ENCODE data around the gene MLF1.
"Not testable (repeated sequence)": the region's sequence is repeated elsewhere in the genome, so short reads cannot be mapped to it uniquely, and the experiment has no call there.

The MLF1 gene

GRCh38 chr3:158570999-158571702 lies at the start of gene MLF1:
Gene MLF1, plus strand, starts transcription at chr3:158571194. Its CDS starts 107 bp downstream, at chr3:158571301.
- peak; percentile 77 for DNase-seq

DNA sequence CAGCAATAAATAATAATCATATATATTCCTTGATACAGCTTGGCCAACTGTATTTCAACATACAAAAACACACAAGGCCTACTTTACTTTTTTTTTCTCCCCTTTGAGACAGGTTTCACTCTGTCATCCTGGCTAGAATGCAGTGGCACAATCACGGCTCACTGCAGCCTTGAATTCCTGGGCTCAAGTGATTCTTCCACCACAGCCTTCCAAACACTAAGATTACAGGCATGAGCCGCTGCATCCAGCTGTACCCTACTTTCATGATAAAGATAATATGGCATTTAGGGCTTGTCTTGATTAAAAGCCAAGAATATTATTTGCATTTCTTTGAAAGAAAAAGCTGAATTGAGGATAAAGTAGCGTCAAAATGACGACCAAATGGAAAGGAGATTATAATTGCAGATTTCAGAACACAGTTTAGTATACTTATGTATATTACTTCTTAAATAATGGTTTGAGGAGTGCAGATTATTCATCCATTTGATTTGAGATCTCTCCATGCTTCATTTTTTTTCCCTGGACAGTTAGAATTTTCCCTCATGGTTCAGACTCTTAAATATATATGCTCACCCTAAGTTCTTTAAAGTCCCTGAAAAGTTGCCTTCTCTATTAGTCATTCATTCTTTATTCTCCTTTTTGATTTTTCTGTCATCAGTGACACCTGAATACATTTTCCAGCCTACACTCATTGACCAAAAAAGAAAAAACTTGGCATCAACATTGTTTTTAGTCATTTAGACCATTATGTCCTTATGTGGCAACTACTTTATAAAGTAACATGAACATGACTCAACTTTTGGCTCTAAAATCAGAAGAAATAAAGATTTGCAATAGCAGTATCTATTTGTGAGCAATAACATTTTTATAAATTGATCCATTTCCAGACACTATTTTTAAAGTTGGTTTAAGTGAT lies 48.5 kb upstream of the MLF1 start:
- no peak for DNase-seq

DNA sequence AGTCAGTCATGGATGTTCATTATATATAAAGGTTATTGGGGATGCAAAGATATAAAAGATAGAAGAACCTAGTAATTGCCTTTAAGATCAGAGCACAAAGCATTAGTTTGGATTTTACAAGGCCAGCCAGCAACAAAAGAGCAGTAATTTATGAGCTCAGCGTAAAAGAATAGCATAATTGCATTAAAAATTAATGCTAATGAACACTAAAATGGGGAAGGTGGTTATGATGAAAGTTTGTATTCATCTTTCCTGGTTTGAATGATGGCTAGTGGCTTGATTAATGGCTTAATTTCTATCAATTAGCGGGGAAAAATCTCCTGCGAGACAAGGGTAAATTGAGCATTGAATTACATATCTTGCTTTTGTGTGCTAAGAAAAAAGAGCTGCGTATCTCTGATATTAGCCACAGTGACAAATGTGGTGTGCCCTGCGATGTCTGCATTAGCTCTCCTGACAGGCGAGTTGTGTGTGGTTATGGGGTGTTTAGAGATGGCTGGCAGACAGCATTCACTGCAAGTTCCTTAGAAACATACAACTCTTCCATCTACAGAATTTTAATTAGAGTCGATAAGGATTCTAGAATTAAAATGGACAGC lies 42.8 kb upstream of the MLF1 start:
- no peak for DNase-seq

DNA sequence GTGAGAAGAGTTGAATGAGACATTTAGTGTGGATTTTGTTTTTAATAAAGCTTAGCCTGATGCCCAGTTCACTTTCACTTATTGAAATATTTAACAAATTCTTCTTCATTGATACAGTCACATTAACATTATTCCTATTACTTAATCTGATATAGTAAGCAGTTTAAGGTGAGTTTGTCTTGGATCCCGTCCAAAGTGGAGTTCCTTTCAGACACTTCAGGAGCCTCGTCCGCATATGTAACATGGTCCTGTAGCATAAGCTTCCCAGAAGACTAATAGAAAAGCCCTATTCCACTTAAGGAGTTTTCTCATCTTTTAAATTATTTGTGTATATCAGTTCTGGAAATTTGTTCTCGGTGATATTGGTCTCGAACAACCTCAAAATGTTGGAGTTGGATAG lies 39.7 kb upstream of the MLF1 start:
- no peak for DNase-seq

DNA sequence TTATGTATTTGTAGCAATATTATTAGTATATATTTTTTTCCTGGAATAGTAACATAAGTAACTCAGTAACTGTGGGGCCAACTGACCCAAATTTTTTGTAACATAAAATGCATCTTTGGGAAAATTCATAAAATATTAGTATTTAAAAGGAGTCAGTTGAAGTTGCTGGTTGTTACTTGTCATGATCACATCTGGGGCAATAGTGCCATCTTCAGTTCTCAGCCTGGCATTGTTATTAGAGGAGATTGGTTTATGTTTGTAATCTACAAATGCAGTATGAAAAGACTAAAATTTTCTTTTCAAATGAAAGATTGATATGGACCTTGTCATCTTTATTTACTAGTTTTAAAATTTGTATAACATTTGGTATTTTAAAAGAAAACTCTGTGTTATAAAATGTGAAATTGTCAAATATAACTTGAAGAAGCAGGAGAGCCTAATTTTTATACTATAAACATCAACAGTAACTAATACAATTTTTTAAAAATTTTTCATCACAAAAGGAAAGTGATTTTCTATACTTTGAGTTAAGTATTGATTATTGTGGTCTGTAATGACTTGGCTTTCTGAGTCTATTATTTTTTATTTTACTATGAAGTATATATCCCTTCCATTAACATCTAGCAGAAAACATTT lies 38.8 kb upstream of the MLF1 start:
- no peak for DNase-seq

GRCh38 chr3:158535918-158536317 lies 35.1 kb upstream of the MLF1 start:
- DNase-seq = no peak

GRCh38 chr3:158539414-158540014 lies 31.5 kb upstream of the MLF1 start:
- peak; percentile 23 for DNase-seq

DNA sequence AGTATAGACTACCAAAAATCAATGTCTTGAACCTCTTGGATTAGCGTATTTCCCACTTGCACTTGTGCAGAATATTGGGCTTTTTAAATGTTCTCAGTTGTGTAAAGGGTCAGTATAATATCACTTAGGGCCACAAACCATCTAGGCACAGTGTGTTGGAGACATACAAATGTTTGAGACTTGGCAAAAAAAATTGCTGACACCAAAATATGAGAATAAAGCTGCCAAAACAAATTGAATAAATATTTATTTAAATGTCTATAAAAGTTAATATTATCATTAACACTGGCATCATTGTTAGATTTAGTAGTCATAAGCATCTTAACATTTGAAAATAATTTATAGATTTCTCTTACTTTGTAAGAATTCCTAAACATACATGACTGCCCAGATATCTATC lies 30.9 kb upstream of the MLF1 start:
- no peak for DNase-seq

DNA sequence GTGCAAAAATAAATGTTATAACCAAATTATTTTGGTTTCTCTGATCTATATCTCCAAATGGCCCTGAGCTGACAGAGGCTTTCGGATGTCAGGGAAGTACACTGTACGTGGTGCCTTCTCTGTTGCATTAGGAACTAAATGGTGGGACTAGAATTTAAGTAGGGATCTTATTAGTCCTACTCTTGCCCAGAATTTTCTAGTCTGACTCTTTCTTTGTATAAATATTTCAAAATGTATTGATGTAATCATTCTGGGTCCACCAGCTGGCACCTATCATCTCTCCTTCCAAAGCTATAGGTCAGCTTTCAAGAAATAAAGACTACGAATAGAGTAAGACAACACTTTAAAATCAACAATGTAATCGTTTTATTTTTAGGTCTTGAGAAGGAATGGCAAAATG lies 22.3 kb upstream of the MLF1 start:
- DNase-seq = no peak

DNA sequence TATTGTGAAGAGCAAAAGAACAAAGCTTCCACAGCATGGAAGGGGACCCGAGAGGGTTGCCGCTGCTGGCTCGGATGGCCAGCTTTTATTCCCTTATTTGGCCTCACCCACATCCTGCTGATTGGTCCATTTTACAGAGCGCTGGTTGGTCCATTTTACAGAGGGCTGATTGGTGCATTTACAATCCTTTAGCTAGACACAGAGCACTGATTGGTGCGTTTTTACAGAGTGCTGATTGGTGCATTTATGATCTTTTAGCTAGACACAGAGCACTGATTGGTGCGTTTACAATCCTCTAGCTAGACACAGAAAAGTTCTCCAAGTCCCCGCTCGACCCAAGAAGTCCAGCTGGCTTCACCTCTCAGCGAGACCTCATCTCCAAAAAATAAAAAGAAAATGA lies 21.1 kb upstream of the MLF1 start:
- DNase-seq = not testable (repeated sequence)

GRCh38 chr3:158552124-158552523 lies 18.9 kb upstream of the MLF1 start:
- no peak for DNase-seq

GRCh38 chr3:158559504-158559903 lies 11.5 kb upstream of the MLF1 start:
- no peak for DNase-seq

GRCh38 chr3:158560979-158561378 lies 10.0 kb upstream of the MLF1 start:
- no peak for DNase-seq

DNA sequence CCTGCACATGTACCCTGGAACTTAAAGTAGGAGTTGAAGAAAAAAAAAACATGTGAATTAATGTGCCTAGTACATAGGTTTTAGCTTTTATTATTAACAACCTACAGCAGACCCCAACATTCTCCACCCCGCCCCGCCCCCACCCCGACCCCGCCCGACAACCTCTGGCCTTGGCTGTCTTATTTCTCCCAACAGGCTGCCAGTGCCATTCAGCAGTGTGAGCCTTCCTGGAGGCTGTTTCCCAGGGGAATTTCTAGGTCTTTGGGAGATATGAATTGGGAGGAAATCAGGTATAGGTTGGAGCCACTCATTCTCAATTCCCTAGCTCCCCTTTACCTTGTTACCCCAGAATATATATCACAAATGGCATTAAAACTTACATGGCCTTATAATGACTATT lies 8.3 kb upstream of the MLF1 start:
- DNase-seq = no peak

- no peak for DNase-seq
These were observed 7.9 kb upstream of the MLF1 start for GRCh38 chr3:158563076-158563475.

- no peak for DNase-seq
These were observed 5.9 kb upstream of the MLF1 start for GRCh38 chr3:158565076-158565475.

- DNase-seq = no peak
These were observed 2.2 kb upstream of the MLF1 start for GRCh38 chr3:158568784-158569183.

DNA sequence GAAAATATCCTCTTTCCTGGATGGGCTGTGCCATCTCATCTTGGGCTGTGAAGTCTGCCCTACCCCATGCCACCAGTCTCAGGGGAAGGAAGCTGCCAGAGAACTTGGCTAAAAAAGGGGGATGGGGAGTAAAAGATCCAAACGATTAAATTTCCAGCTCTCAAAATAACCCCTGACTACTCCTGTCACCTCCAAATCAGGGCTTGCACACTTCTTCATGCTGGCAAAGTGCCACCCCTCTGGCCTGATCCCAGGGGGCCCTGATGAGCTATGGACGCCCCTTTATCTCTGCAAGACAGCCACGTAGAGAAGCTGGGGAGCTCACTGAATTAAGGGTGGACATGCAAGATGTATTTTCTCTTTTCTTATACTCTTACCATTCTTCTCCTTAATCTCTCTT lies 1.2 kb upstream of the MLF1 start:
- no peak for DNase-seq

- no peak for DNase-seq
These were observed 1.2 kb downstream of the MLF1 start for GRCh38 chr3:158571969-158572765.

- DNase-seq = no peak
These were observed 1.7 kb downstream of the MLF1 start for GRCh38 chr3:158572766-158573060.

- DNase-seq = no peak
These were observed 2.7 kb downstream of the MLF1 start for GRCh38 chr3:158573714-158574113.

- no peak for DNase-seq
These were observed 3.7 kb downstream of the MLF1 start for GRCh38 chr3:158574646-158575045.

Measured in stimulated activated CD4-positive, alpha-beta T cell treated with anti-CD3 and anti-CD28 coated beads, Interleukin-12 subunit alpha, Interleukin-12 subunit beta, amount 100 ng/mL, for 4 hours (primary cell).